ES-I3 (cell line): ENCODE measurements around the gene BTBD9.

Experiments used
- H3K36me3 ChIP-seq: 2 replicates; pipeline ENCODE4 v1.6.1; 2013; ENCODE audit warnings: mild to moderate bottlenecking, low read length, control low read depth, moderate library complexity; ENCODE audit not compliant: insufficient read depth
- H3K4me1 ChIP-seq: 2 replicates; pipeline ENCODE4 v1.6.1; 2013; ENCODE audit warnings: mild to moderate bottlenecking, control low read depth, low read length; ENCODE audit not compliant: insufficient read depth
- H3K9ac ChIP-seq: 2 replicates; pipeline ENCODE4 v1.6.1; 2013; ENCODE audit warnings: low read depth, mild to moderate bottlenecking, low read length, moderate library complexity
- H3K9me3 ChIP-seq: 2 replicates; pipeline ENCODE4 v1.6.1; 2013; ENCODE audit warnings: mild to moderate bottlenecking, low read length, moderate library complexity; ENCODE audit not compliant: control insufficient read depth, insufficient read depth

BTBD9 gene

GRCh38 chr6:38404355-38404754 lies 235.4 kb downstream of the BTBD9 start:
- Histone ChIP-seq H3K9ac (no peak overlapping the region), H3K4me1 (peaks cover 13% of the 10 kb centered on the region), H3K36me3 (no peaks in the 10 kb centered on the region), H3K9me3 (no peaks in the 10 kb centered on the region)

GRCh38 chr6:38403548-38403947 lies 236.2 kb downstream of the BTBD9 start:
- Histone ChIP-seq H3K9ac (no peak overlapping the region), H3K9me3 (no peaks in the 10 kb centered on the region), H3K36me3 (no peaks in the 10 kb centered on the region), H3K4me1 (peaks cover 13% of the 10 kb centered on the region)

- peaks cover 9% of the 10 kb centered on the region for H3K4me1 ChIP-seq
- H3K9me3 ChIP-seq: no peaks in the 10 kb centered on the region
- no peaks in the 10 kb centered on the region for H3K36me3 ChIP-seq
- no peak overlapping the region for H3K9ac ChIP-seq
These were observed 239.0 kb downstream of the BTBD9 start for GRCh38 chr6:38400764-38401163.

- Histone ChIP-seq H3K9ac (no peak overlapping the region), H3K36me3 (no peaks in the 10 kb centered on the region), H3K4me1 (peaks cover 8% of the 10 kb centered on the region; the same call in 1 of the 2 replicates), H3K9me3 (no peaks in the 10 kb centered on the region)
These were observed 239.6 kb downstream of the BTBD9 start for GRCh38 chr6:38400101-38400500.

GRCh38 chr6:38396209-38396608 lies 243.5 kb downstream of the BTBD9 start:
- Histone ChIP-seq H3K9ac (no peak overlapping the region), H3K9me3 (no peaks in the 10 kb centered on the region), H3K36me3 (no peaks in the 10 kb centered on the region), H3K4me1 (peaks cover 13% of the 10 kb centered on the region)

GRCh38 chr6:38393986-38394385 lies 245.7 kb downstream of the BTBD9 start:
- Histone ChIP-seq H3K36me3 (no peaks in the 10 kb centered on the region), H3K9ac (no peak overlapping the region), H3K9me3 (no peaks in the 10 kb centered on the region)

GRCh38 chr6:38391626-38392579 lies 247.8 kb downstream of the BTBD9 start:
- H3K9ac ChIP-seq: no peak overlapping the region
- H3K9me3 ChIP-seq: no peaks in the 10 kb centered on the region
- no peaks in the 10 kb centered on the region for H3K36me3 ChIP-seq
- peaks cover 18% of the 10 kb centered on the region for H3K4me1 ChIP-seq

More at GRCh38 chr6:38393986-38394385, 245.7 kb downstream of the BTBD9 start:
- peaks cover 18% of the 10 kb centered on the region for H3K4me1 ChIP-seq

GRCh38 chr6:38391206-38391605 lies 248.5 kb downstream of the BTBD9 start:
- Histone ChIP-seq H3K4me1 (peaks cover 18% of the 10 kb centered on the region), H3K9me3 (no peaks in the 10 kb centered on the region), H3K36me3 (no peaks in the 10 kb centered on the region), H3K9ac (no peak overlapping the region)

- peaks cover 18% of the 10 kb centered on the region for H3K4me1 ChIP-seq
- no peaks in the 10 kb centered on the region for H3K9me3 ChIP-seq
- H3K36me3 ChIP-seq: no peaks in the 10 kb centered on the region
- H3K9ac ChIP-seq: no peak overlapping the region
These were observed 249.9 kb downstream of the BTBD9 start for GRCh38 chr6:38389875-38390274.

GRCh38 chr6:38387971-38388370 lies 251.8 kb downstream of the BTBD9 start:
- Histone ChIP-seq H3K9me3 (no peaks in the 10 kb centered on the region), H3K4me1 (peaks cover 18% of the 10 kb centered on the region), H3K36me3 (no peaks in the 10 kb centered on the region), H3K9ac (no peak overlapping the region)

- H3K36me3 ChIP-seq: no peaks in the 10 kb centered on the region
- H3K9ac ChIP-seq: no peak overlapping the region
- no peaks in the 10 kb centered on the region for H3K9me3 ChIP-seq
- H3K4me1 ChIP-seq: peaks cover 18% of the 10 kb centered on the region
These were observed 252.3 kb downstream of the BTBD9 start for GRCh38 chr6:38387461-38387860.

GRCh38 chr6:38378801-38379200 lies 260.9 kb downstream of the BTBD9 start:
- no peaks in the 10 kb centered on the region for H3K36me3 ChIP-seq
- H3K9me3 ChIP-seq: no peaks in the 10 kb centered on the region
- H3K9ac ChIP-seq: no peak overlapping the region
- no peaks in the 10 kb centered on the region for H3K4me1 ChIP-seq

- no peaks in the 10 kb centered on the region for H3K36me3 ChIP-seq
- no peaks in the 10 kb centered on the region for H3K9me3 ChIP-seq
- no peak overlapping the region for H3K9ac ChIP-seq
- H3K4me1 ChIP-seq: 0 out of 2 replicates have a peak, but pooled peaks cover 6% of the 10 kb centered on the region
These were observed 263.8 kb downstream of the BTBD9 start for GRCh38 chr6:38375937-38376336.

GRCh38 chr6:38375341-38375740 lies 264.4 kb downstream of the BTBD9 start:
- Histone ChIP-seq H3K4me1 (0 out of 2 replicates have a peak, but pooled peaks cover 6% of the 10 kb centered on the region), H3K9ac (no peak overlapping the region), H3K9me3 (no peaks in the 10 kb centered on the region), H3K36me3 (no peaks in the 10 kb centered on the region)

GRCh38 chr6:38371881-38372280 lies 267.8 kb downstream of the BTBD9 start:
- Histone ChIP-seq H3K9ac (no peak overlapping the region), H3K36me3 (no peaks in the 10 kb centered on the region), H3K9me3 (no peaks in the 10 kb centered on the region), H3K4me1 (0 out of 2 replicates have a peak, but pooled peaks cover 6% of the 10 kb centered on the region)
